GM12872 (cell line): ENCODE measurements around the gene ILF3.

Experiments used
- TF ChIP-seq, protein P1 (sequence below): IDR thresholded peaks from 3 replicates; pipeline ENCODE4 v1.5.1; 2011; ENCODE audit warnings: low read depth, mild to moderate bottlenecking, low read length, moderate library complexity; ENCODE audit not compliant: insufficient read depth

Gene ILF3

DNA sequence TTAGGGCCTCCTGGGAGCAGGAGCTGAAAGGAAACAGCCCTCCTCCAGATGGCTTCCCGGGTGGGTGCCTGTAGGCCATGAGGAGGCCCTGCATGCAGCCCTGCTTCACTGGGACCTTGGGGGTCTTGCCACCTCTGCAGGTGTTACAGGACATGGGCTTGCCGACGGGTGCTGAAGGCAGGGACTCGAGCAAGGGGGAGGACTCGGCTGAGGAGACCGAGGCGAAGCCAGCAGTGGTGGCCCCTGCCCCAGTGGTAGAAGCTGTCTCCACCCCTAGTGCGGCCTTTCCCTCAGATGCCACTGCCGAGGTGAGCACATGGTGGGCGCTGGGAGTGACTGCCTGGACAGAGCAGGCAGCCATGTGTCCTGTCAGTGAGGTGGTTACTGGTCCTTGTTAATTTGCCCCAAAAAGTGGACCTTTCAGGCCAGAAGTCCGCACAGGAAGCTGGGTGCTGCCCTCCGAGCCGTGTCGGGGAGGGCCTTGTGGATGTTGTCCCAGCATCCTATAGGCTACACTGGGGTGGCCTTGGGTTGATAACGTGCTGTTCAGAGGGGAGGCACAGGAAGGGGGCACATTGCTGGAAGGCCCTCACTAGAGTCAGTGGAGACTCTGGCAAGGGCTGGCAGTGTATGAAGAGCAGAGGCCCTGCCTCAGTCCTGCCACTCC is 28.4 kb downstream of the ILF3 start:
- TF ChIP-seq, protein P1, sequence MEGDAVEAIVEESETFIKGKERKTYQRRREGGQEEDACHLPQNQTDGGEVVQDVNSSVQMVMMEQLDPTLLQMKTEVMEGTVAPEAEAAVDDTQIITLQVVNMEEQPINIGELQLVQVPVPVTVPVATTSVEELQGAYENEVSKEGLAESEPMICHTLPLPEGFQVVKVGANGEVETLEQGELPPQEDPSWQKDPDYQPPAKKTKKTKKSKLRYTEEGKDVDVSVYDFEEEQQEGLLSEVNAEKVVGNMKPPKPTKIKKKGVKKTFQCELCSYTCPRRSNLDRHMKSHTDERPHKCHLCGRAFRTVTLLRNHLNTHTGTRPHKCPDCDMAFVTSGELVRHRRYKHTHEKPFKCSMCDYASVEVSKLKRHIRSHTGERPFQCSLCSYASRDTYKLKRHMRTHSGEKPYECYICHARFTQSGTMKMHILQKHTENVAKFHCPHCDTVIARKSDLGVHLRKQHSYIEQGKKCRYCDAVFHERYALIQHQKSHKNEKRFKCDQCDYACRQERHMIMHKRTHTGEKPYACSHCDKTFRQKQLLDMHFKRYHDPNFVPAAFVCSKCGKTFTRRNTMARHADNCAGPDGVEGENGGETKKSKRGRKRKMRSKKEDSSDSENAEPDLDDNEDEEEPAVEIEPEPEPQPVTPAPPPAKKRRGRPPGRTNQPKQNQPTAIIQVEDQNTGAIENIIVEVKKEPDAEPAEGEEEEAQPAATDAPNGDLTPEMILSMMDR = no peak

DNA sequence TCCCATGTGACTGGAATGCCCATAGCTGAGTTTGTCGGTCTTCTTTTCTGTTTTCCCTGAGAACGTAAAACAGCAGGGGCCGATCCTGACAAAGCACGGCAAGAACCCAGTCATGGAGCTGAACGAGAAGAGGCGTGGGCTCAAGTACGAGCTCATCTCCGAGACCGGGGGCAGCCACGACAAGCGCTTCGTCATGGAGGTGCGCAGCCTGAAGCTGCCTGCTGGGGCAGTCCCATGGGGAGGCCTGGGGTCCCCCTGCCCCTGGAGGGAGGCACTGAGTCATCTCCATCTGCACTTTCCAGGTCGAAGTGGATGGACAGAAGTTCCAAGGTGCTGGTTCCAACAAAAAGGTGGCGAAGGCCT is 28.9 kb downstream of the ILF3 start:
- TF ChIP-seq, protein P1 = no peak

DNA sequence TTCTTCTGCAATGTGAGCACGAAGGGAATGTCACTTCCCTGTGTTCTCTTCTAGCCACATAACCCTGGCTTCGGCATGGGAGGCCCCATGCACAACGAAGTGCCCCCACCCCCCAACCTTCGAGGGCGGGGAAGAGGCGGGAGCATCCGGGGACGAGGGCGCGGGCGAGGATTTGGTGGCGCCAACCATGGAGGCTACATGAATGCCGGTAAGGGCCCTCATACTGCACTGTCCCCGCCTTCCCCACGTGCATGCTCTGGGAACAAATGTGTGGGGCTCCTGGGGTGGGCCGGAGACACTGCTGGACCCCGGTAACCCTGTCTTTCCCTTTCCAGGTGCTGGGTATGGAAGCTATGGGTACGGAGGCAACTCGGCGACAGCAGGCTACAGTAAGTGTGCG is 29.4 kb downstream of the ILF3 start:
- TF ChIP-seq, protein P1 = no peak

DNA sequence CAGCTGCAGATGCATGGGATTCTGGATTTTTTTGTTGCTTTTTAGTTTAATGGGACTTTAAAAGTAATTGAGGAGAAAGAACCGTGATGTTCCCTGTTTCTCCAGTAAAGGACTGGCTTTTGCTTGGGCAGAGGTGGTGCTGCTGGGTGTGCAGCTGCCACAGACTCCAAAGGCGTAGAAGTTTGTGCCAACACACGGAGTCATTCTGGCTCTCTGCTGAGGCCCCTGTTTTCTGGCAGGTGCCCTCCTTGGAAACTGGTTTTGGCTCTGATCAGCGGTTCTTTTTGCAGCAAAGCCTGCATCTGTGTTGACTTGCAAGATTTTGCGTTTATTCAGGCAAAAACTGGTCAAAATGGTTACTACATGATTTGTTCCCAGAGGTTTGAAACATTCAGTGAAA is 31.1 kb downstream of the ILF3 start:
- TF ChIP-seq, protein P1 = no peak

DNA sequence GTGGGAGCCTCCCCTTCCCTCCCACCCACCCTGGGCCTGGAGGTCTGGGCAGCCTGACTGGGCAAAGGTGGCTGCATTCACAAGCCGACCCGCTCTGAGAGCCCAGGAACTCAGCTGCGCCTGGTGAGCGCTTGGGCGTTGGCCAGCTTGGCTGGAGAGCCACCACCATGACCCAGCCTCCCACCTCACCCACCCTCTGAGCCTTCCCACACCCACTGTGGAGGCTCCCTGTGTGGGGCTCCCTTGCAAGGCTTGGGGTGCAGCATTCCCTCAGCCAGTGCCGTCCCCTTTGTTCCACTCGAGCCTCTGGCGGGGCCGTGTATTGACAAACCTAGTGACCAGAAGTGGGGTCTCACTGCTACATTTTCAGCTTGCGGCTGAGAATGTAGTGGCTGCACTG is 32.0 kb downstream of the ILF3 start:
- TF ChIP-seq, protein P1 = no peak

DNA sequence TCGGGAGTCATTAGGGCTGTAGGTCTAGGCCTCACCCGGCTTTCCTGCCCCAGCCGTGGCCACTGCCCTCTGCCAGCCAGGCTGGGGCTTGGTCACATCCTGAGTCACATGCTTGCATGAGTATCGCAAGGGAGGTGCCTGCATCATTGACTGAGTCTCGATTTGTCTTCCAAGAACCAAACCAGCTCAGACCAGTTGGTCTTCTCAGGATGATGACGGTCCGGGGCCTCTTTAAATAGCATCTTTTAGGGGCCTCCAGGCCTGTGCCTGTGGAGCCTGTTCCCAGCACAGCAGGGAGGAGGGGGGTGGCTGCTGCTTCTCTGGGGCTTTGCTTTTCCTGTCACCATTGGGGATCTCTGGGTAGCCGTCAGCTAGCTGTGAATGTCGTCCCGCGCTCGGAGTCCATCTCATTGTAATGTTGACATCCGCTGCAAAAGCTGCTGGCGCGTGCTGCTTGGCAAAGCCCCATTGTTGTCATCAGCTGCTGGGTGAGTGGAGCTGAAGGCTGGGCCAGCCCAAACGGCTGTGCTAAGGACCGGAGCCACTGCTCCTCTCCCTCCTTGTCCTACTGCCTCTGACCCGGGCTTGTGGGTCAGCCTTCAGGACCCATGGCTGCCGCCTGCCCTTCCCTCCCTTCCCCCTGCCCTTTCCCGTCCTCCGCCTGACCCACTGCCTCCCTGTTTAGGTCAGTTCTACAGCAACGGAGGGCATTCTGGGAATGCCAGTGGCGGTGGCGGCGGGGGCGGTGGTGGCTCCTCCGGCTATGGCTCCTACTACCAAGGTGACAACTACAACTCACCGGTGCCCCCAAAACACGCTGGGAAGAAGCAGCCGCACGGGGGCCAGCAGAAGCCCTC is 32.7 kb downstream of the ILF3 start:
- TF ChIP-seq, protein P1 = no peak

DNA sequence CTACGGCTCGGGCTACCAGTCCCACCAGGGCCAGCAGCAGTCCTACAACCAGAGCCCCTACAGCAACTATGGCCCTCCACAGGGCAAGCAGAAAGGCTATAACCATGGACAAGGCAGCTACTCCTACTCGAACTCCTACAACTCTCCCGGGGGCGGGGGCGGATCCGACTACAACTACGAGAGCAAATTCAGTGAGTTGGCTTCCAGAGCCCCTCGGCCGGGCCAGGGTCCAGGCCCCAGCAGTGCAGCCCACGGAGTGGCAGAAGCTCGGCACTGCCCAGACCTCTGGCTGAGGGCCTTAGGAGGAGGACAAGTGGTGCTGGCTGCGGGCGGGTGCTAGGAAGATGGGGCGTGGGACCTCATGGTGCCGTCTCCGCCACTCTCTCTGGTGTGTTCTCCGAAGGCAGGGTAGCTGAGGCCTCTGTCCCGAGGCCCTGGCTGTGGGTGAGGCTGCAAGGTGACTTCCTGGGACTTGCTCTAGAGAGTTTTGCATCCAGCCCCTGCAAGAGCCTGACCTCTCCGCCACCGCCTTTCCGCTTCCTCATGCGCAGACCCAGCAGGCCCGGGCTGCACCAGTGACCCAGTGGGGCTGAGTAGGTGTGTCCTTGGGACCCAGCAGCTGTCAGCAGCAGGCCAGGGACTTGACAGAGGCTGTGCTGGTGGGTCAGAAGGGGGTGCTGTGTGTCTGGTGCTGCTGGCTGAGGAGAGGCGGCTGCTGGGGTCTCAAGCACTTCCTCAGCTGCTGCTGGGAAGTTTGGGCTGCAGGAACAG is 33.6 kb downstream of the ILF3 start:
- TF ChIP-seq, protein P1 = no peak
